AG08396 (cell line): ENCODE results near the gene FAM168B.

ENCODE experiments used
- DNase-seq: peaks from one replicate; pipeline ENCODE4 v3.0.0; 2012; ENCODE audit warnings: low spot score, mixed read lengths

Gene FAM168B

GRCh38 chr2:131039908-131040660, 53.2 kb downstream of the FAM168B start:
- peak; percentile 70 for DNase-seq

DNA sequence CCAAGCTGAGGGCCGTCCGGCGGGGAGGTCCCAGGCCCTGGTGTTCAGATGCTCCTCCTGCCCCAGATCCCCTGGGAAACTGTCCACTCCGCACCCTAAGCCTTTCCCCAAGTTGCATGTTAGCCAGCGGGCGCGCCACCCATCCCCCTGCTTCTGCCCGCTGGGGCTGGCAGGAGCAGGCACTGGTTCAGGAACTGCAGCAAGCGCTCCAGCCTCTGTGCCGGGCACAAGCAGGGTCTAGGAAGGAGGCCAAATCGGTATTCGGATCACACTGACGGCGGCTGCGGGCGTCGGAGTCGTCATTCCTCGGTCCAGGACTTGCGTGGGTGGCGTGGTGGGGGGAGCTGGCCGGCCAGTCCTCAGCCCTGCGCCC, 53.7 kb downstream of the FAM168B start:
- no peak for DNase-seq

GRCh38 chr2:131039101-131039440, 54.2 kb downstream of the FAM168B start:
- no peak for DNase-seq

DNA sequence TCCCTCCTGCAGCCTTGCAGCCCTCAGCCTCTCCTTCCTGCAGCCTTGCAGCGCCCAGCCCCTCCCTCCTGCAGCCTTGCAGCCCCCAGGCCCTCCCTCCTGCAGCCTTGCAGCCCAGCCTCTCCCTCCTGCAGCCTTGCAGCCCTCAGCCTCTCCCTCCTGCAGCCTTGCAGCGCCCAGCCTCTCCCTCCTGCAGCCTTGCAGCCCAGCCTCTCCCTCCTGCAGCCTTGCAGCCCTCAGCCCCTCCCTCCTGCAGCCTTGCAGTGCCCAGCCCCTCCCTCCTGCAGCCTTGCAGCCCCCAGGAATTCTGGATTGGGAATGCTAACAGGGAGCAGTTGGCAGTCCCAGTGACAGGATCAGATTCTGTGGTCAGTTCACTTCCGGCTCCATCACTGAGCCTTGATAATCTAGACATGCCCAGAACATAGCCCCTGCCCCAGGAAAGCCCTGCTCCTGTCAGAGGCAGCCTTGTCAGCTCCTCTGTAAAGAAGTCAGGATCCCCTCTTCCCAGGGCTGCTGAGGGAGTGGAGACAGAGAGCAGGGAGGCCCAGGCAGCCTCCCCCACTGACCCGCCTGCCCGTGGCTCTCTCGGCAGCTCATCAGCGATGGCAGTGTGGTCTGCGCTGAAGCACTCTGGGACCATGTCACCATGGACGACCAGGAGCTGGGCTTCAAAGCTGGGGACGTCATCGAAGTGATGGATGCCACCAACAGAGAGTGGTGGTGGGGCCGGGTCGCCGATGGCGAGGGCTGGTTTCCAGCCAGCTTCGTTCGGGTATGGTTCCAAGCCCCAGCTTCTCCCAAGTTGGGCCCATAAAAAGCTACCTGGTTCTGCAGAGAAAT, 54.8 kb downstream of the FAM168B start:
- no peak for DNase-seq

- no peak for DNase-seq
Measured at GRCh38 chr2:131037398-131038257, 55.6 kb downstream of the FAM168B start.

GRCh38 chr2:131036696-131037397, 56.4 kb downstream of the FAM168B start:
- no peak for DNase-seq

DNA sequence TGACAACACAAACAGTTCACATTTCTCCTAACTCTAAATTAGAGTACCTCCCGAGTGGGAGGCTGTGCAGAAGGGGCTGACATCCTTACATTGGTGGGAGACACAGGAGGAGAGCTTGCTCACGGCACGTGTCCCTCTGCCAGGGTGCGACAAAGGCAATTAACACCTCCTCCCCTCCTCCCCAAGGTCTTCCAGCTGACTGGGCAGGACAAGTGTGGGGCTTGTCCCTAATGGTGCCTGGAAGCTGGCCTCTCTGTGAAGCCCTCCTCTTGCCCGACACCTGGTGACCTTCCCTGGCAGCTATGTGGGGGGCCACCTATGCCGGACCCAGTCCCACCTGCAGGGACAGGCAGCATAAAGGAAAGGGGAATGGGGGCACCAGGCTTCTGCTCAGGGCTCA, 57.0 kb downstream of the FAM168B start:
- no peak for DNase-seq

DNA sequence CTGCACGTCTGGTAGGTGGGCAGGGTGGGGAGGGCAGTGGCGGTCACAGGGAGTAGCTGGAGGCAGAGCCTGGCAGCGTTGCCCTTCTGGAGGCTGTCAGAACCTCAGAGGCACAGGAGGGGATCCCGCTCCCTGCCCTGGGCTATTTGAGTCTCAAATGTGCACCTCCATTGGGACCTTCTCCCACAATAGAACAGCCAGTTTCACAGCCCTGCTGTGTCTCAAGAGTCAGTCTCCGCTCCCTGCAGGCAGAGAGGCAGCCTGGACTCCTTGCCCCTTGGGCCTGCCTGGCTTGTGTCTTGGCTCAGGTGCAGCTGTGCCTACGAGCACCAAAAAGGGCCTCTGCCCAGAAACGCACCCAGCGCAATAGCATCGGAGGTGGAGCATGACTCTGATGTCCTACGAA, 57.4 kb downstream of the FAM168B start:
- DNase-seq, result no peak

- no peak for DNase-seq
Measured at GRCh38 chr2:131035112-131035825, 58.0 kb downstream of the FAM168B start.

GRCh38 chr2:131034122-131035051, 58.9 kb downstream of the FAM168B start:
- no peak for DNase-seq

DNA sequence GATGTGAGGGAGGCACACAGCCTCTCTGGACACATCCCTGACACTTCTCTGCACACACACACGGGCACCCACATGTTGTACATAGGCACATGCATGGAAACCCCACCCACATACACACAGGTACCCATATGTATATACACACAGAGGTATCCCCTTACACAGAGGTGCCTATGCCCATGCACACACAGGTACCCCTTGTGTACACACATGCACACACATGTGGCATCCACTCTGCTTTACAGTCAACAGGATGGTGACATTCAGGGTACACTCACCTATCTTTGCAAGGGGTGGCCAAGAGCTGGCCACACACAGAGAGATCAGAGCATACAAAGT, 59.5 kb downstream of the FAM168B start:
- DNase-seq, result no peak

- no peak for DNase-seq
Measured at GRCh38 chr2:131032393-131032836, 60.8 kb downstream of the FAM168B start.

GRCh38 chr2:131031875-131032274, 61.4 kb downstream of the FAM168B start:
- DNase-seq, result no peak

DNA sequence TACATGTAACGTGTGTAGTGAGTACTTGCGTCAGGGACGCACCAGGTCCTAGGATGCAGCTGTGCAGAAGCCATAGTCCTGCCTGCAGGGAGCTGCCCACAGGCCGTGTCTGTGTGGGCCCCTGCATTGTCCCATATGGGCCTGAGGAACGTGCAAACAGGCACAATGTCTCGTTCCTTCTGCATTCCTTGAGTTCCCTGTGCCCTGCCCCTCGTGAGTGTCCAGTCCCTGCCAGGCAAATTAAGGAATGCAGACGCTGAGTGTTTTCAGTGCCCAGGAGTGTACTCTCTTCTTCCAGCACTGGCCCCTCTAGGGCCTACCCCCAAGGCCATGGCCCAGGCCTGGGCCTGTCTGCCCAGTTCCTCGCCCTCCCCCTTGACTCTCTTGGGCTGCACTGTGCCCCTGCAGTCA, 61.8 kb downstream of the FAM168B start:
- no peak for DNase-seq

GRCh38 chr2:131030478-131030971, 62.7 kb downstream of the FAM168B start:
- no peak for DNase-seq

- DNase-seq, result no peak
Measured at GRCh38 chr2:131029812-131030211, 63.4 kb downstream of the FAM168B start.

GRCh38 chr2:131027566-131028528, 65.4 kb downstream of the FAM168B start:
- DNase-seq, result no peak

- no peak for DNase-seq
Measured at GRCh38 chr2:131026919-131027318, 66.3 kb downstream of the FAM168B start.

DNA sequence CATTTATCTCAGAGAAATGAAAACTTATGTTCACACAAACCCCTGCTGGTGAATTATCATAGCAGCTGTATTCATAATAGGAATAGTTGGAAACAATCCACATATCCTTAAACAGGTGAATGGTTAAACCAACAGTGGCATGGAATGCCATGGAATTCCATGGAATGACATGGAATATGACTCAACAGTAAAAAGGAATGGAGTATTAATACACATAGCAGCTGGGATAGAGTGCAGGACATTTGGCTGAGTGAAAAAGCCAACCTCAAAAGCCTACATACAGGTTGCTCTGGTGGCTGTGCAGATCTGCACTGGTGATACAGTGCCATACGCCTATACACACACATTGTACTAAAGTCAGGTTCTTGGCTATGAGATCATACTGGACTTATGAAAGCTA, 69.5 kb downstream of the FAM168B start:
- no peak for DNase-seq
